ENCODE measurements around the gene CAPN1.

Gene CAPN1

DNA sequence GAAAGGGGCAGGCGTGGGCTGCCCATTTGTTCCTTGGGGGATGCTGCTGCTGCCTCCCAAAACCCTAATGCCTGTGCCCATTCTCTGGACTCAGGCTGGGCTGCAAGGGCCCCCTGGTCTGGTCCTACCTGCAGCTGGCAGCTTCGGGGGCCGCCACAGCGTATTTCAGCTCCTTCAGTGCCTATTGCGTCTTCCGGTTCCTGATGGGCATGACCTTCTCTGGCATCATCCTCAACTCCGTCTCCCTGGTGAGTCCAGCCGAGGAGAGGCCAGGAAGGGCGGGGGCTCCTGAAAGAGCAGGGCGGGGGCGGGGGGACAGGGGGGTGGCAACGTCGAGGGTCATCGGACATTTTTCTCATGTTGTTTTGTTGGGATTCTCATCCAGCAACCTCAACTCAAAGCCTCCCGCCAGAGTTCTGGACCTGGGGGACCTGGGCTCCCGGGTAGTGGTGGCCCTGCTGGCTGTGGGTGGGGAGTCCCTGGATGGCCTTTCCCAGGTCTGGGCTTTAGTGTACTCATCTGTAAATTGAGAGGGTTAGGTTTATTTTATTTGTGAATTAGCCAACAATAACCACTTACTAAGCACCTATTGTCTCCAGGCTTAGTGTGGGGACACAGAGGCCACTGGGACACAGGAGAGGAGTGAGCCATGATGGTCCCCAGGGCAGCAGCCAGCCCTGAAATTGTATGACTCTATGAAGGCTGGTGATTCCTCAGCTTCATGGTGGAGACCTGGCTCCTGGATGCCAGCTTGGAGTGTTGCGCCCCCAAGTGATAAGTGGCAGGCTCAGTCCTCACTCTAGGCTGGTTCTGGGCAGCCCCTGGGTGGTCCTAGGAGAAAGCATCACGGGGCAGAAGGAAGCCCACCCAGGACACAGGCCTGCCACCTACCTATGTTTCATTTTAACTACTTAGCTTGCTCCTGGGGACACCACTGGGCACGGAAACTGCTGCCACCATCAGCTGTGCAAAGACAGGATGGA lies 36.0 kb downstream of the CAPN1 start:
- TF ChIP-seq MYC (IDR thresholded peaks at IDR 0.05; ENCODE audit: low read depth, low read length) (no peak), POLR2A (IDR thresholded peaks at IDR 0.05; ENCODE audit: extremely low read depth, insufficient read length) (no peak), MAX (IDR thresholded peaks at IDR 0.05; ENCODE audit: low read depth, low read length) (no peak), CTCF (IDR thresholded peaks at IDR 0.05; ENCODE audit: low read depth, low read length) (no peak)
- no peak overlapping the region for H3K4me3 ChIP-seq (ENCODE audit: low read depth, low read length)
- no peak for DNase-seq (ENCODE audit: low read depth)

DNA sequence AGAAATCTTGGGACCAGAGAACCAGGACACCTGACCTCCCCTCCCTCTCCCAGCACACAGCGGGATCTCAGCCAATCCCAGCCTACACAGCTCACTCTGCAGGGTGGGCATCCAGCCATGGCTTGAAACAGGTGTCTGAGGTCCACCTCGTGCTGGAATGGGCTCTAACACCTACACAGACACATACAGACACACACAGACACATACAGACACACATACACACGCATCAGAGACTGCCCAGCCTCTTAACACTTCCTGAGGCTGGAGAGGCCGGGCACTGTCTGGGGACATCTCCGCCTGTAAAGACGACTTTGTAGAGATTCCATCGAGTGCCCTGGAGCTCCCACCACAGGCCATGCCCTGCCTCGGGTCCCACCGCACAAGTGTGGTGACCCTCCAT lies 36.7 kb downstream of the CAPN1 start:
- TF ChIP-seq MAX (IDR thresholded peaks at IDR 0.05; ENCODE audit: low read depth, low read length) (no peak), MYC (IDR thresholded peaks at IDR 0.05; ENCODE audit: low read depth, low read length) (no peak), CTCF (IDR thresholded peaks at IDR 0.05; ENCODE audit: low read depth, low read length) (no peak), POLR2A (IDR thresholded peaks at IDR 0.05; ENCODE audit: extremely low read depth, insufficient read length) (no peak)
- DNase-seq (ENCODE audit: low read depth), result no peak
- H3K4me3 ChIP-seq (ENCODE audit: low read depth, low read length), result no peak overlapping the region

GRCh38 chr11:65219930-65220213 lies 38.1 kb downstream of the CAPN1 start:
- no peak for DNase-seq (ENCODE audit: low read depth)
- TF ChIP-seq MAX (IDR thresholded peaks at IDR 0.05; ENCODE audit: low read depth, low read length) (no peak), MYC (IDR thresholded peaks at IDR 0.05; ENCODE audit: low read depth, low read length) (no peak), POLR2A (IDR thresholded peaks at IDR 0.05; ENCODE audit: extremely low read depth, insufficient read length) (no peak), CTCF (IDR thresholded peaks at IDR 0.05; ENCODE audit: low read depth, low read length) (no peak)
- no peak overlapping the region for H3K4me3 ChIP-seq (ENCODE audit: low read depth, low read length)

DNA sequence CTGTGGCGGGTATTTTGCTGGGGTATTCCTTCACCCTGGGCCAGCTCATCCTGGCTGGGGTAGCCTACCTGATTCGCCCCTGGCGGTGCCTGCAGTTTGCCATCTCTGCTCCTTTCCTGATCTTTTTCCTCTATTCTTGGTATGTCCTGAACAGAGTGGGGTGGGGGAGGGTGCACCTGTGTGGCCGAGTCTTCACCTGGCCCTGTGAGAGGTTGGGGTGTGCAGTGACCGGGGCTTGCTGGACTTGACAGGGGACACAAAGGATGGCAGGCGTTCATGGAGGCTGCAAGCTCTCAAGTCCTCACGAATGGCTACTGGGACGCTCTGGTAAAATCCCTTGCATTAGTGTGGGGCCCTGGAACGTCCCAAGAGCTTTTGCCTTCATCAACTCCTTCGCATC lies 39.3 kb downstream of the CAPN1 start:
- no peak for TF ChIP-seq CTCF (IDR thresholded peaks at IDR 0.05; ENCODE audit: low read depth, low read length)
- TF ChIP-seq POLR2A (IDR thresholded peaks at IDR 0.05; ENCODE audit: extremely low read depth, insufficient read length), result no peak
- no peak for TF ChIP-seq MYC (IDR thresholded peaks at IDR 0.05; ENCODE audit: low read depth, low read length)
- TF ChIP-seq MAX (IDR thresholded peaks at IDR 0.05; ENCODE audit: low read depth, low read length), result no peak
- no peak overlapping the region for H3K4me3 ChIP-seq (ENCODE audit: low read depth, low read length)
- no peak for DNase-seq (ENCODE audit: low read depth)

- H3K4me3 ChIP-seq (ENCODE audit: low read depth, low read length), result no peak overlapping the region
- DNase-seq (ENCODE audit: low read depth), result no peak
- TF ChIP-seq MAX (IDR thresholded peaks at IDR 0.05; ENCODE audit: low read depth, low read length) (no peak), POLR2A (IDR thresholded peaks at IDR 0.05; ENCODE audit: extremely low read depth, insufficient read length) (no peak), MYC (IDR thresholded peaks at IDR 0.05; ENCODE audit: low read depth, low read length) (no peak), CTCF (IDR thresholded peaks at IDR 0.05; ENCODE audit: low read depth, low read length) (no peak)
These were observed 41.3 kb downstream of the CAPN1 start for GRCh38 chr11:65223011-65223410.
